HUES64 (cell line): ENCODE results near the gene NOS3.

ENCODE experiments used
- H3K27ac ChIP-seq: 2 replicates; pipeline ENCODE4 v1.7.0; 2013; ENCODE audit warnings: low read depth, low read length, inconsistent platforms
- H3K27me3 ChIP-seq: 2 replicates; pipeline ENCODE4 v1.6.1; 2013; ENCODE audit warnings: mild to moderate bottlenecking, low read length; ENCODE audit not compliant: insufficient read depth
- H3K36me3 ChIP-seq: 2 replicates; pipeline ENCODE4 v1.6.1; 2013; ENCODE audit warnings: mild to moderate bottlenecking, low read length; ENCODE audit not compliant: insufficient read depth
- H3K4me1 ChIP-seq: 2 replicates; pipeline ENCODE4 v1.6.1; 2013; ENCODE audit warnings: mild to moderate bottlenecking, low read length, moderate library complexity; ENCODE audit not compliant: insufficient read depth
- H3K4me3 ChIP-seq: 2 replicates; pipeline ENCODE4 v1.5.1; 2013; ENCODE audit warnings: mild to moderate bottlenecking, low read length, moderate library complexity
- H3K9ac ChIP-seq: 2 replicates; pipeline ENCODE4 v1.6.1; 2013; ENCODE audit warnings: mild to moderate bottlenecking, low read depth, low read length
- H3K9me3 ChIP-seq: 2 replicates; pipeline ENCODE4 v1.6.1; 2013; ENCODE audit warnings: low read depth, low read length; ENCODE audit not compliant: insufficient read depth
- WGBS: fragments of 150-250, 120-280 bp; methylation state at CpG from one replicate; pipeline ENCODE4 v1.1.7; 2013; ENCODE audit warnings: missing lambda C conversion rate; 5-methylcytosine and 5-hydroxymethylcytosine counted together

NOS3 gene

DNA sequence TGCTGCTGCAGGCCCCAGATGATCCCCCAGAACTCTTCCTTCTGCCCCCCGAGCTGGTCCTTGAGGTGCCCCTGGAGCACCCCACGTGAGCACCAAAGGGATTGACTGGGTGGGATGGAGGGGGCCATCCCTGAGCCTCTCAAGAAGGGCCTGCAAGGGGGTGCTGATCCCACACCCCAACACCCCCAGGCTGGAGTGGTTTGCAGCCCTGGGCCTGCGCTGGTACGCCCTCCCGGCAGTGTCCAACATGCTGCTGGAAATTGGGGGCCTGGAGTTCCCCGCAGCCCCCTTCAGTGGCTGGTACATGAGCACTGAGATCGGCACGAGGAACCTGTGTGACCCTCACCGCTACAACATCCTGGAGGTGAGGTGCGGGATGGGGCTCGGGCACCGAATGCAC lies 8.2 kb downstream of the NOS3 start:
- H3K27ac ChIP-seq = no peak overlapping the region
- WGBS = 94% methylated on average over 12 of the region's 12 CpGs

DNA sequence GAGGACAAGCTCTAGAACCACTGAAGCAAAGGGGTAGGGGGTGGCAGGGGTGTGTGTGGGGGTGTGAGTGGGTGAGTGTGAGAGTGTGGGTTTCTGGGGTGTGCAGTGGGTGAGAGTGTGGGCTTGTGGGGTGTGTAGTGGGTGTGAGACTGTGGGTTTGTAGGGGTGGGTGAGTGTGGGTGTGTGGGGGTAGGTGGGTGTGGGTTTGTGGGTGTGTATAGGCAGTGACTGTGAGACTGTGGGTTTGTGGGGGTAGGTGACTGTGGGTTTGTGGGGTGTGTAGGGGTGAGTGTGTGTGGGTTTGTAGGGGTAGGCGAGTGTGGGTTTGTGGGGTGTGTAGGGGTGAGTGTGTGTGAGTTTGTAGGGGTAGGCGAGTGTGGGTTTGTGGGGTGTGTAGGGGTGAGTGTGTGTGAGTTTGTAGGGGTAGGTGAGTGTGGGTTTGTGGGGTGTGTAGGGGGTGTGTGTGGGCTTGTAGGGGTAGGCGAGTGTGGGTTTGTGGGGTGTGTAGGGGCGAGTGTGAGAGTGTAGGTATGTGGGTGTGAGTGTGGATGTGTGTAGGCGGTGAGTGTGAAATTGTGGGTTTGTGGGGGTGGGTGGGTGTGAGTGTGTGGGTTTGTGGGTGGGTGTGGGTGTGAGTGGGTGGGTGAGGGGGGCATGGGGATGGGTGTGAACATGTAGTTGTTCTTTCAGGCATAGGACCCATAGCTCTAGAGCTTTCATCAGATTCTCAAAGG lies 8.8 kb downstream of the NOS3 start:
- no peak overlapping the region for H3K4me3 ChIP-seq
- no peaks in the 10 kb centered on the region for H3K4me1 ChIP-seq
- no peaks in the 10 kb centered on the region for H3K9me3 ChIP-seq
- H3K36me3 ChIP-seq = no peaks in the 10 kb centered on the region
- no peaks in the 10 kb centered on the region for H3K27me3 ChIP-seq
- 92% methylated on average over 5 of the region's 5 CpGs for WGBS
- H3K9ac ChIP-seq = no peak overlapping the region
- H3K27ac ChIP-seq = no peak overlapping the region

More for the DNA sequence above, 8.2 kb downstream of the NOS3 start:
- Histone ChIP-seq H3K4me1 (no peaks in the 10 kb centered on the region), H3K9ac (no peak overlapping the region), H3K27me3 (no peaks in the 10 kb centered on the region), H3K36me3 (no peaks in the 10 kb centered on the region), H3K9me3 (no peaks in the 10 kb centered on the region), H3K4me3 (no peak overlapping the region)

DNA sequence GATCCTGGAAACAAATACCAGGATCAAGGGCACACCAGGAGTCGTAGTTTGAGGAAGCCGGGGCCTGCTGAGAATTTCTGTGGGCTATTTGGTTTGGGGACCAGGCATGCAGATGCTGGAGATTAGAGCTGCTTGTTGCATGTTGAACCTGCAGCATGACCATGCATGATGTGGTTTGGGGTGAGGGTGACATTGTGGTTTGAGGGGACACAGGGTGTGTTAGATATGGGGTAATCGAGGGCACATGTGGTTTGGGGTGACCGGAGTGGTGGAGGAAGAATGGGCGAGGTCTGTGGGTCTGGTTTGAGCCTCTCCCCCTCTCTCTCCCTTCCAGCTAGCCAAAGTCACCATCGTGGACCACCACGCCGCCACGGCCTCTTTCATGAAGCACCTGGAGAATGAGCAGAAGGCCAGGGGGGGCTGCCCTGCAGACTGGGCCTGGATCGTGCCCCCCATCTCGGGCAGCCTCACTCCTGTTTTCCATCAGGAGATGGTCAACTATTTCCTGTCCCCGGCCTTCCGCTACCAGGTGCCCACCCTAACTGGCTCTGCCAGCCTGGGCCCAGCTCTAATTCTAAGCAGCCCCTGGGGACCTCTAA lies 10.2 kb downstream of the NOS3 start:
- Histone ChIP-seq H3K4me1 (no peaks in the 10 kb centered on the region), H3K9ac (no peak overlapping the region), H3K36me3 (no peaks in the 10 kb centered on the region), H3K4me3 (no peak overlapping the region), H3K27me3 (no peaks in the 10 kb centered on the region), H3K27ac (no peak overlapping the region), H3K9me3 (no peaks in the 10 kb centered on the region)
- WGBS = 92% methylated on average over 12 of the region's 13 CpGs

DNA sequence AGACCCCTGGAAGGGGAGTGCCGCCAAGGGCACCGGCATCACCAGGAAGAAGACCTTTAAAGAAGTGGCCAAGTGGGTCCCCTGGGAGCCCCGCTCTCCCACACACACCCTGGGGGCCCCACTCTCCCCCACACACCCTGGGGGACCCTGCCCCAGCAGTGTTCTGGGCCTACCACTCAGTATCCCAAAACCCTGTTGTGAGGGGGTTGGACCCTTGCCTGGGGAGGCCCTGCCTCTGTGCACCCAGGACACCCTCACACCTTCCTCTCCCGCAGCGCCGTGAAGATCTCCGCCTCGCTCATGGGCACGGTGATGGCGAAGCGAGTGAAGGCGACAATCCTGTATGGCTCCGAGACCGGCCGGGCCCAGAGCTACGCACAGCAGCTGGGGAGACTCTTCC lies 10.7 kb downstream of the NOS3 start:
- Histone ChIP-seq H3K36me3 (no peaks in the 10 kb centered on the region), H3K4me3 (no peak overlapping the region), H3K27me3 (no peaks in the 10 kb centered on the region), H3K9ac (no peak overlapping the region), H3K4me1 (no peaks in the 10 kb centered on the region), H3K27ac (no peak overlapping the region), H3K9me3 (no peaks in the 10 kb centered on the region)
- WGBS = 95% methylated on average over 16 of the region's 16 CpGs

DNA sequence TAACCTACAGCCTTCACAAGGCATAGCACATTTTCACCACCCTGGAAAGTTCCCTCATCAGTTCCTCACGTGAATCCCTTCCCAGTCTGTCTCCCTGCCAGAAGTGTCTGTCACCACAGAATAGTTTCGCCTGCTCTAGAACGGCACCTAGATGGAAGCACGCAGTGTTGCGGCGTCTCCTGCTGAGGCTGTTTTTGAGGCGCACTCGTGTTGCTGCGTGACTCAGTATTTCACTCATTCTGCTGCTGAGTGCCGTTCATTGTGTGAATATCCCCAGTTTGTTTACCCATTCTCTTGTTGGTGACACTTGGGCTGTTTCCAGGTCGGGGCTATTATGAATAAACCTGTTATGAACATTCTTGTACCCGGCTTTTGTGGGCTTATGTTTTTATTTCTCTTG lies 12.8 kb downstream of the NOS3 start:
- H3K4me1 ChIP-seq = peaks cover 5% of the 10 kb centered on the region; the same call in 1 of the 2 replicates
- no peaks in the 10 kb centered on the region for H3K9me3 ChIP-seq
- H3K9ac ChIP-seq = no peak overlapping the region
- no peak overlapping the region for H3K4me3 ChIP-seq
- H3K36me3 ChIP-seq = no peaks in the 10 kb centered on the region
- no peaks in the 10 kb centered on the region for H3K27me3 ChIP-seq
- WGBS = 90% methylated on average over 12 of the region's 12 CpGs
- no peak overlapping the region for H3K27ac ChIP-seq

DNA sequence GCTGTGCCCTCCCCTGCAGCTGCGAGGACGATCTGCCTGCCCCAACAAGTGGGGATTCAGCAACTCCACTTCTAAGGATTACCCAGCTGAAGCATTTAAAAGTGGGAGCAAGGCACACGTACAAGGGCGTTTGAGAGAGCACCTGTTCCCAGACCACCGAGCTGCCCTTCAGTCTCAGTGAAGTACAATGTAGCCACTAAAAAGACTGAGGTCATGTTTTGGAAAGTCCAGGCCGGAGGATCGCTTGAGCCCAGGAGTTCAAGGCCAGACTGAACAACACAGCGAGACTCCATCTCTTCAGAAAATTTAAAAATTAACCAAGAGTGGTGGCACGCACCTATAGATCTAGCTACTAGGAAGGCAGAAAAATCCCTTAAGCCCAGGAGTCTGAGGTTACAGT lies 14.7 kb downstream of the NOS3 start:
- no peak overlapping the region for H3K27ac ChIP-seq
- no peak overlapping the region for H3K4me3 ChIP-seq
- 85% methylated on average over 9 of the region's 9 CpGs for WGBS
- H3K9me3 ChIP-seq = no peaks in the 10 kb centered on the region
- no peaks in the 10 kb centered on the region for H3K27me3 ChIP-seq
- no peaks in the 10 kb centered on the region for H3K36me3 ChIP-seq
- no peak overlapping the region for H3K9ac ChIP-seq
- H3K4me1 ChIP-seq = peaks cover 15% of the 10 kb centered on the region

DNA sequence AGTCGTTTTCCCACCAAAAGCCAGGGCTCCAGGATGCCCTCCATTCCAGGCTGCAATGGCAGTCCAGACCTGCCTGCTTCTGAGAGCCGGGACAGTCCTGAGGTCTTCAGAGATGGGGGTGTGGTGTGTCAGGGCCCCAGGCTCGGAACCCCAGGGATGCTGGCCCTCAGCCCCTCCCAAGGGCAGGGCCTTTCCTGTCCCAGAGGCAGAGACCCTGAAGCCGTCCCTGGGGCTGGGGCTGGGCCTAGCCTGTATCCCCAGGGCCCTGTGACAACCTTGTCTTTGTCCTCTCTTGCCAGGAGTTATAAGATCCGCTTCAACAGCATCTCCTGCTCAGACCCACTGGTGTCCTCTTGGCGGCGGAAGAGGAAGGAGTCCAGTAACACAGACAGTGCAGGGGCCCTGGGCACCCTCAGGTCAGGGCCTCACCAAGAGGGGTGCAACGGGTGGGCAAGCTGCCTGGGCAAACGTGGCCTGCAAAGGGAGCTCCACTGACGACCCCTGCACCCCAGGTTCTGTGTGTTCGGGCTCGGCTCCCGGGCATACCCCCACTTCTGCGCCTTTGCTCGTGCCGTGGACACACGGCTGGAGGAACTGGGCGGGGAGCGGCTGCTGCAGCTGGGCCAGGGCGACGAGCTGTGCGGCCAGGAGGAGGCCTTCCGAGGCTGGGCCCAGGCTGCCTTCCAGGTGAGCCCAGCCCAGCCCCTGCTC lies 15.9 kb downstream of the NOS3 start:
- WGBS = 88% methylated on average over 23 of the region's 23 CpGs
- H3K9ac ChIP-seq = no peak overlapping the region

DNA sequence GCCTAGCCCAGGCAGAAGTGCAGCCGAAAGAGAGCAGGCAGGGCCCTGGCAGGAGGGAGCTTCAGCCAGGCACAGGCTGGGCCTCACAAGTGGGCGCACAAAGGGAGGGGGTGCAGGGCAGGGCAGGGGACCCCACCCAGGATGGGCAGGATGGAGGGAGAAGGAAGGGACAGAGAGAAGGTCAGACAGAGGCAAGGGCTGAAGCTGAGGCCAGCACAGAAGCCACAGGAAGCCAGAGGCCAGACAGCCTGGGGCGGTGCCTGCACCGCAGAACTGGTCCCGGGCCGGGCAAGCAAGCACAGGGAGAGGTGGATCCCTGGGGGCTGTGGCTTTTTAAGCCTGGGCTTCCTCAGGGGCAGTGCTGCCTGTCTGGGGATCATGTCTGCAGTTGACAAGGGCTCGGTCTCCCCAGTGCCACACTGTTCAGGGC lies 16.7 kb downstream of the NOS3 start:
- no peaks in the 10 kb centered on the region for H3K36me3 ChIP-seq
- no peak overlapping the region for H3K9ac ChIP-seq
- no peak overlapping the region for H3K27ac ChIP-seq
- no peak overlapping the region for H3K4me3 ChIP-seq
- no peaks in the 10 kb centered on the region for H3K9me3 ChIP-seq
- 64% methylated on average over 7 of the region's 7 CpGs for WGBS
- H3K4me1 ChIP-seq = peaks cover 21% of the 10 kb centered on the region
- no peaks in the 10 kb centered on the region for H3K27me3 ChIP-seq

More for the DNA sequence above, 15.9 kb downstream of the NOS3 start:
- Histone ChIP-seq H3K9me3 (no peaks in the 10 kb centered on the region), H3K4me1 (peaks cover 18% of the 10 kb centered on the region), H3K4me3 (no peak overlapping the region), H3K36me3 (no peaks in the 10 kb centered on the region), H3K27ac (no peak overlapping the region), H3K27me3 (no peaks in the 10 kb centered on the region)

DNA sequence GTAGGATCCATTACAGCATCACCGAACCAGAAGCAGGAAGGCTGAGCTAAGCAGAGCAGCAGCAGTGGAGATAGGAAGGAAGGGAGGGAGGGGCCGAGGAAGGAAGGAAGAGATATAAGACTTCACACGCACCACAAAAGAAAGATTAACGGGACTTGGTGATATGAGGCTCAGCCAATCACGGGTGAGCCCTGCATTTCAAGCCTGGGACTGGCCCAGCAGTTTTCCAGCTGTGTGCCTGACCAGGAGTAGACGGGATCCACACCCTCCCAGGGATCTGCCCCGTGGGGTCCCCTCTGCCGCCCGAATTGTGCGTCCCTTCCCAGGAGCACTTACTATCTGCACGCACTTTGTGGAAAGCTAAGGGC lies 17.3 kb downstream of the NOS3 start:
- H3K9me3 ChIP-seq = no peaks in the 10 kb centered on the region
- peak overlapping the region; percentile 1; the same call in 1 of the 2 replicates for H3K4me3 ChIP-seq
- H3K4me1 ChIP-seq = peaks cover 27% of the 10 kb centered on the region
- H3K9ac ChIP-seq = no peak overlapping the region
- 55% methylated on average over 10 of the region's 11 CpGs for WGBS
- H3K36me3 ChIP-seq = no peaks in the 10 kb centered on the region
- no peak overlapping the region for H3K27ac ChIP-seq
- H3K27me3 ChIP-seq = peaks cover 2% of the 10 kb centered on the region; the same call in 1 of the 2 replicates

DNA sequence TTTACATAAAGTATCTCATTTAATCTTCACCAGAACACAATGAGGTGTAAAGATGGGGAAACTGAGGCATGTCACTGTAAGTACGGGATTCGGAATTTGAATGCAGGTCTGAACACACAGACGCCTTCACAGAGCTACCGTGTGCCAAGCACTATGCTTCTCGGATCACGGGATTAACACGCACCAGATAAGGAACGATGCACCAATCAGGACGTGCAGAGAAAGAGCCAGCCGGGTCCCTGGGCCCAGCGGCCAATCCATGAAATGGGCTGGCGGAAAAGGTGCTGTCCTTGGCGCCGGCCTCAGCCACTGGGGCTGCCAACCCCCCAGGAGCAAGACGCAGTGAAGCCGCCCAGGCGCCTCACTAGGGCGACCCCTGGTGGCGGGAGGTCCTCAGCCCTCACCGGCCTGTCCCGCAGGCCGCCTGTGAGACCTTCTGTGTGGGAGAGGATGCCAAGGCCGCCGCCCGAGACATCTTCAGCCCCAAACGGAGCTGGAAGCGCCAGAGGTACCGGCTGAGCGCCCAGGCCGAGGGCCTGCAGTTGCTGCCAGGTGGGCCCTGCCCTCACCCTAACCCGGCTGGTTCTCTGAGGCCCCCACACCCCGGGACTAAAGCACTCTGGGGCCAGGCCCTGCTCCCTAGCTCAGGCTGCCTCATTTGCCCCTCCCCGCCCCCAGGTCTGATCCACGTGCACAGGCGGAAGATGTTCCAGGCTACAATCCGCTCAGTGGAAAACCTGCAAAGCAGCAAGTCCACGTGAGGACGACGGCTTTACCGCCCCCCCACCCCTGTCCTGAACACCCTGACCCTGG lies 17.9 kb downstream of the NOS3 start:
- H3K9me3 ChIP-seq = no peaks in the 10 kb centered on the region
- H3K4me3 ChIP-seq = peak overlapping the region; percentile 1; the same call in 1 of the 2 replicates
- H3K27me3 ChIP-seq = peaks cover 4% of the 10 kb centered on the region; the same call in 1 of the 2 replicates
- WGBS = 59% methylated on average over 40 of the region's 40 CpGs
- H3K4me1 ChIP-seq = peaks cover 28% of the 10 kb centered on the region
- H3K36me3 ChIP-seq = no peaks in the 10 kb centered on the region
- no peak overlapping the region for H3K27ac ChIP-seq
- no peak overlapping the region for H3K9ac ChIP-seq
